Activated CD8-positive, alpha-beta T cell treated with anti-CD3 and anti-CD28 coated beads, Interleukin-2, amount 10 ng/mL, durations not matched to agents 7 days and 5 days (primary cell): ENCODE results near the gene SHROOM4. TPM values are rescaled to one million over a fixed set of nuclear protein-coding genes. Genes with fewer than 3 reads are reported as not detected.

Experiments
- ATAC-seq: fragments of 150-1000 bp; cut with Tn5 transposase; one replicate; pipeline ENCODE4 v1.10.0; 2021; ENCODE audit warnings: moderate library complexity
- CTCF ChIA-PET: fragments of 350-600 bp; sonication (Branson Sonifier 250); formaldehyde crosslinking; loops from one replicate; lab custom pipeline; 2021; ENCODE audit warnings: antibody characterized with exemption; lab: Charles Lee
- POLR2A ChIA-PET: fragments of 350-600 bp; sonication (Branson Sonifier 250); formaldehyde crosslinking; loops from one replicate; lab custom pipeline; 2021; ENCODE audit warnings: antibody characterized with exemption; lab: Charles Lee
- DNase-seq: peaks from one replicate; pipeline ENCODE4 v3.0.0-alpha.2; 2020
- H3K27ac Mint-ChIP-seq: one replicate; pipeline ENCODE4 v1.8.0; 2021; ENCODE audit warnings: mild to moderate bottlenecking, mixed read lengths
- H3K27me3 Mint-ChIP-seq: one replicate; pipeline ENCODE4 v1.8.0; 2021; ENCODE audit warnings: low read depth, mixed read lengths
- H3K36me3 Mint-ChIP-seq: one replicate; pipeline ENCODE4 v1.8.0; 2021; ENCODE audit warnings: low read depth, mixed read lengths
- H3K4me1 Mint-ChIP-seq: one replicate; pipeline ENCODE4 v1.8.0; 2021; ENCODE audit warnings: low read depth, mixed read lengths
- H3K4me3 Mint-ChIP-seq: one replicate; pipeline ENCODE4 v1.8.0; 2021; ENCODE audit warnings: mild to moderate bottlenecking, mixed read lengths
- H3K9me3 Mint-ChIP-seq: one replicate; pipeline ENCODE4 v1.8.0; 2022; ENCODE audit warnings: mixed read lengths; ENCODE audit not compliant: insufficient read depth
- total RNA-seq, 2 experiments: library from RNA; stranded (reverse); gene quantifications; one replicate each; pipeline ENCODE4 v1.2.3, GENCODE V29; 2021

SHROOM4 gene
- total RNA-seq, 2 experiments from 2014 or later = not detected

DNA sequence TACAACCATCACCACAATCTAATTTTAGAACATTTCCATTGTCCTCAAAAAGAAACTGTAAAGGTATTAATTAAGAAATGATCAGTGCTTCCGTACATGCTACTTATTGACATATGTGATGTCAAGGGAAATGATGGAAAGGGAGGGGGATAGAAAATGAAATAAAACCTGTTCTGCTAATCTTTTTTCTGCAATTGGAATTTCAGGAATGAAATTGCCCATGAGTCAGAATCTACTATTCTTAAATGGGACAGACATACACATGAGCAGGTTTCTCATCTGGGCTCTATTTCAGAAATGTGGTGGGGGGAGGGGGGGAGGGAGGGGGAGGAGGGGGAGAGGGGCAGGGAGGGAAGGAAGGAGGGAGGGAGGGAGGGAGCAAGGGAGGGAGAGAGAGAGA lies 91.0 kb downstream of the SHROOM4 start:
- ChIA-PET POLR2A (no interaction called here), CTCF (no interaction called here)
- Mint-ChIP-seq H3K27ac (no peak overlapping the region), H3K4me3 (no peak overlapping the region), H3K36me3 (no peaks in the 10 kb centered on the region), H3K27me3 (no peaks in the 10 kb centered on the region), H3K4me1 (no peaks in the 10 kb centered on the region), H3K9me3 (no peaks in the 10 kb centered on the region)
- ATAC-seq (no peak), DNase-seq (no peak)

DNA sequence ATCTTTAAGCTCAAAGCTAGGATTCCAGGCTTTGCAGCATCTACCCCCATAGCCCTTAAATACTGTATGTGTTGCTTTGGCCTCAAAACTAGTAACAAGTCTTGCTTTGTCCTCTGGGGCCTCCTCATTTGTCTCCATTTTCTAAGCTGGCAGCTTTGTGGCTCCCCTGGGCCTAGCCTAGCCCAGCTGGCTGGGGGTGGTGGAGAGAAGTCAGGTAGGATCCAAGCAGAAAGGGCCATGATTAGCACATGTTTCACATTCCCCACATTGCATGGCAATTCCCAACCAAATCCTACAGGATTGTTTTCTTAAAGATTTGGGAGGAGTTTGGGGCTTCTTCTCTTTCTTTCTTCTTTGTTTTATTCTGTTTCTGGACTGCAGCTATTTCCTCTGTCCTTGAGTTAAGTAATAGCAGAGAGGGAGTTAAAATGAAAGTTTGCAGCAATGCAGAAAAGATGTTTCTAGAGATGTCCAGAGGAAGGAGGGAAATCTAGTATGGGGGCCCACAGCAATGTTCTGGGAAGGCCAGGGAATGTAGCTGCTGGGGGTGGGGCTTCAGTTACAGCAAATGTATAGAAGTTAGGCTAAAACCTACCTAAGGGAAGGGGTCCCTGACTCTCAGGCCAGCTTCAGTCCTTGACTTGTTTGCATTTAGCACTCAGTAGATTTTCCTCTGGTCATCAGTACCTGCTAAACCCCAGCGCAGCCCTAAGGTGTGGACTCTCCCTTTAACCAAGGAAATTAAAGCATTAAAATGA lies 92.1 kb downstream of the SHROOM4 start:
- Mint-ChIP-seq H3K36me3 (no peaks in the 10 kb centered on the region), H3K27ac (no peak overlapping the region), H3K4me3 (no peak overlapping the region)

DNA sequence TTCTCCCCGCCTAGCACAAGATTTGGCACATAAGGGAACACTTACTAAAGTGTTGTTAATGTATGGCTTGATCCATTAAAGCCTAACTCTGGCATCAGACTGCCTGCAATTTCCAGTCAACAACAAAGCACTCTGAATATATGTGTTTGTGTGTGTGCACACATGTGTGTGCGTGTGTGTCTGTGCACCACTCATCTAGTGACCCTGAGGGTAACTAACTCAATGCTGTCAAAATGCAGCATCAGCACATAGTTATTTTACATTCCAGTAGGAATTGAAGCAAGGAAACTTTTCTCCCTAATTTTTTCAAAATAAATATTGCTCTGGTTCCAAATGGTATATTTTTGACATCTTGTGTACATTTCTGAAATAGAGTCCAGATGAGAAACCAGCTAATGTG lies 94.4 kb downstream of the SHROOM4 start:
- H3K27ac Mint-ChIP-seq = no peak overlapping the region
- no peaks in the 10 kb centered on the region for H3K27me3 Mint-ChIP-seq
- H3K4me3 Mint-ChIP-seq = no peak overlapping the region
- CTCF ChIA-PET = no interaction called here
- H3K9me3 Mint-ChIP-seq = no peaks in the 10 kb centered on the region
- POLR2A ChIA-PET = no interaction called here
- no peaks in the 10 kb centered on the region for H3K4me1 Mint-ChIP-seq
- ATAC-seq (no peak), DNase-seq (no peak)
- no peaks in the 10 kb centered on the region for H3K36me3 Mint-ChIP-seq

More for the DNA sequence above, 92.1 kb downstream of the SHROOM4 start:
- DNase-seq = no peak
- ChIA-PET POLR2A (no interaction called here), CTCF (no interaction called here)
- Mint-ChIP-seq H3K27me3 (no peaks in the 10 kb centered on the region), H3K4me1 (no peaks in the 10 kb centered on the region), H3K9me3 (no peaks in the 10 kb centered on the region)
- no peak for ATAC-seq

DNA sequence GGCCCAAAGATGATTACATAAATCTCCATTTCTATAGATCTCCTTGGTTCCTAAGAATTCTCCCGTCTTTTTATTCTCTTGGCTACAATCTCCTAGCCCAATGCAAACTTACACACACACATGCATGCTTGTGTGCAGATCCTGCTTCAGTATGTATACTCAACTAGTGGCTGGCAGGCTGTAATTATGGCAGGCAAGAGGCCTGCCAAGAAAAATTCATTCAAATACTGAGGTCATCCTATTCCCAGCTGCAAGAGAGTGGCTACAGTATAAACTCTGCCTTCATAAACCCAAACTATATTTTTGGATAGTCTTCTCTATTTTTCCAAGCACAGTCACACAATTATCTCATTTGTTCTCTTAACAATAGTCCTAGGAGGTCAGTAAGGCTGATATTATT lies 95.2 kb downstream of the SHROOM4 start:
- POLR2A ChIA-PET = no interaction called here
- CTCF ChIA-PET = no interaction called here
- ATAC-seq (no peak), DNase-seq (no peak)
- no peaks in the 10 kb centered on the region for H3K36me3 Mint-ChIP-seq
- no peaks in the 10 kb centered on the region for H3K27me3 Mint-ChIP-seq
- no peak overlapping the region for H3K27ac Mint-ChIP-seq
- H3K9me3 Mint-ChIP-seq = no peaks in the 10 kb centered on the region
- no peaks in the 10 kb centered on the region for H3K4me1 Mint-ChIP-seq
- H3K4me3 Mint-ChIP-seq = no peak overlapping the region

DNA sequence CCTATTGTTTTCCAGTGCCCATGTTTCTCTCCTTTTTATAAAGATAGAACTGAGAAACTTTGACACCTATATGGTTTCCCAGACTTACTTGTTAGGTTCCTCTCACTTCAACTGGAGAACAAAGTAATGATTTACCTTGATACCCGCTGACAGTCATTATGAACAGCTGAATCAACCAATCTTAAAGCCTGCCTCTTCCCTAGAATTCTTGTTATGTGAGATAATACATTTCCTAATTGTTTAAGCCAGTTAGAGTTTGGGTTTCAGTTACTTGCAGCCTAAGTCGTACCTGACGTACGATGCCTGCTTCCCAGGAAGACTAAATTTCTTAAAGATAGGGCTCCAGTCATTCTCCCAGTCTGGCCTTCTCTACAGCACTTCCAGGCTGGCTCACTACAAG lies 97.3 kb downstream of the SHROOM4 start:
- POLR2A ChIA-PET = no interaction called here
- H3K9me3 Mint-ChIP-seq = no peaks in the 10 kb centered on the region
- CTCF ChIA-PET = no interaction called here
- H3K27me3 Mint-ChIP-seq = no peaks in the 10 kb centered on the region
- DNase-seq = no peak
- no peaks in the 10 kb centered on the region for H3K4me1 Mint-ChIP-seq
- no peak overlapping the region for H3K4me3 Mint-ChIP-seq
- ATAC-seq = no peak
- no peaks in the 10 kb centered on the region for H3K36me3 Mint-ChIP-seq
- no peak overlapping the region for H3K27ac Mint-ChIP-seq

DNA sequence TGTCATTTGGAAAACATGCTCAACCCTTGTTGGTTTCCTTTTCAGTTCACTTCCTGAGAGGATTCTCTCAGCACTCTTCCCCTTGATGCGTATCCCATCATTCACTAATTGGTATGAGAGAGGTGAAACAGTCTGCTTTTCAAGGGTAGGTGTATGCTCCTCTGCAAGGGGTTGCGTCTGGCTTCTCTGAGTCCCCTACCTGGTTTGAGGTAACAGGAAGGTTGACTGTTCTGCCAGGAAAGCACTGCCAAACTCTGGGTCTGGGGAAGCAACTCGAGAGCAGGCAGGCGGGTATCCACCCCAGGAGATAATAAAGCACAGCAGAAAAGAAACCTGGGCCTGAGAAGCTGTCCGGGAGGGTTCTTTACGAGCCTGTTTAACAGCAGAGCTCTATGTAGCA lies 101.2 kb downstream of the SHROOM4 start:
- H3K4me3 Mint-ChIP-seq = no peak overlapping the region
- CTCF ChIA-PET = no interaction called here
- no peaks in the 10 kb centered on the region for H3K36me3 Mint-ChIP-seq
- ATAC-seq (no peak), DNase-seq (no peak)
- H3K27me3 Mint-ChIP-seq = no peaks in the 10 kb centered on the region
- H3K9me3 Mint-ChIP-seq = no peaks in the 10 kb centered on the region
- H3K27ac Mint-ChIP-seq = no peak overlapping the region
- H3K4me1 Mint-ChIP-seq = no peaks in the 10 kb centered on the region
- POLR2A ChIA-PET = no interaction called here

DNA sequence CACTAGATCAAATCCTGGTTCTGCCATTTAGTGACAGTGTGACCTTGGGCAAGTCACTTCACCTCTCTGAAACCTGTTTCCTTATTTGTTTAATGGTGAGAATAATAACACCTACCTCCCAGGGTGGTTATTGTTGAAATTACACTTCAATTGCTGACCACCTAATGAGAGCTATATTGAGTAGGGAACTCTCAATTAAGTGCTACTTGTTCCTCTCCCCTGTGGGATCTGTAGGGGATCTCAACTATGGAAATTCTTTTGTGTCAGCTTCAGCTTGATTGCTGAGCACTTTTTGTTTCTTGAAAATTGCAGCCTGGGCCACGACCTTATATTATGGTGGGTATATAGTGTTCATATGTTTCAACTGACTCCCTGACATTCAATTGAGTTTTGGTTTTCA lies 102.1 kb downstream of the SHROOM4 start:
- DNase-seq = no peak
- no peak overlapping the region for H3K4me3 Mint-ChIP-seq
- H3K4me1 Mint-ChIP-seq = no peaks in the 10 kb centered on the region
- ChIA-PET POLR2A (no interaction called here), CTCF (no interaction called here)
- H3K27me3 Mint-ChIP-seq = no peaks in the 10 kb centered on the region
- H3K27ac Mint-ChIP-seq = no peak overlapping the region
- no peak for ATAC-seq
- H3K36me3 Mint-ChIP-seq = no peaks in the 10 kb centered on the region
- H3K9me3 Mint-ChIP-seq = no peaks in the 10 kb centered on the region

DNA sequence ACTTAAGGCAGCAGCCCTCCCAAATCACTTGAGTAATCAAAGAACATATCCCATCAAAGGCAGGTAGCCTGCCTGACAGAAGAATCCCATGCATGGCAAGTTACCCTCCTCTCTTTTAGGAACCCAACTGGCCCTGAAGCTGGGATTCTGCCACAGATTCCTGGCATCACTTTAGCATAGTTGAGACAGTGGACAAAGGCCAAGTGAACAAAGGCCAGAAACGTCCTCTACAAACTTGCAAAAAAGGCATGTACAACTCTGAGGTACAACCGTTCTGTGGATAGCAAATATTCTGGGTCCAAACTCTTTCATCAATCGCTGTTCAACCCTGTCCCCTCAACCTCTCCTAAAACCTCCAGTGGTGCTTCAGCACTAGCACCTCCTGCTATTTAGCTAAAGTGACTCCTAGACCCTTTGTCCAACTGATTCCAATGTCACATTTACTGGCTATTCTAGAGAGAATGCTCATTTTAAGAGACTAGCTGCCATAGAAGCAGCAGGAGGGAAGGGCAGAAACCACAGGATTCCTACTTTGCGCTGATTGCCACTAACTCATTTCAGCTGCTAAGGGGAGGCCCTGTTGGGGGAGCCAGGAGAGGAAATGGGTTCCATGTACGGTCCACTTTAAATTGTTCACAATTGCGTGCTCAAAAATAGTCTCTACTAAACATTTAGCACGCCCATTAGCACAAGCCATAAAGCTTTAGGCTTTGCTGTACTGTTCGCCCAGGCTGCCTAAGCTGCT lies 105.9 kb downstream of the SHROOM4 start:
- DNase-seq (no peak), ATAC-seq (no peak)
- Mint-ChIP-seq H3K27me3 (peaks cover 4% of the 10 kb centered on the region), H3K4me1 (no peaks in the 10 kb centered on the region), H3K27ac (no peak overlapping the region), H3K4me3 (no peak overlapping the region), H3K36me3 (no peaks in the 10 kb centered on the region), H3K9me3 (no peaks in the 10 kb centered on the region)
- POLR2A ChIA-PET = no interaction called here
- CTCF ChIA-PET = no interaction called here

DNA sequence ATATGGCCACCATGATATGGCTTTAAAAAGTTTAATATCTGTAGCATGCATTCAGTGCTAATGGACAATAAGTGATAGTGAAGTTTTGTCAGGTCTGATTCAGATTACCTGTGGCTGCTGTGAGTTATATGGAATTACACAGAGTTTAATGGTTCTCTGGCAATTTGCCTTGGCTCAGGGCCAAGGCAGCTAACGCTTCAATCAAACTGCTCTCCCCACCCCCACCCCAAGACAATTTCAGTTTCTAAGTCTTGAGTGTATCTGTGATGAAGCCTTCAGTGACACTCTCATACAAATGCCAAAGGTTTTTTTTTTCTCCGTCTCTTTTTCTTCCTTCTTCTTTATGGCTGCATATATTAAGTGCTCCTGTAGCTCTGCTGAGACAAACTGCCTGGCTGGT lies 106.6 kb downstream of the SHROOM4 start:
- ATAC-seq (no peak), DNase-seq (no peak)
- CTCF ChIA-PET = no interaction called here
- Mint-ChIP-seq H3K9me3 (no peaks in the 10 kb centered on the region), H3K4me3 (no peak overlapping the region), H3K27ac (no peak overlapping the region), H3K4me1 (no peaks in the 10 kb centered on the region), H3K36me3 (no peaks in the 10 kb centered on the region), H3K27me3 (peaks cover 4% of the 10 kb centered on the region)
- POLR2A ChIA-PET = no interaction called here

DNA sequence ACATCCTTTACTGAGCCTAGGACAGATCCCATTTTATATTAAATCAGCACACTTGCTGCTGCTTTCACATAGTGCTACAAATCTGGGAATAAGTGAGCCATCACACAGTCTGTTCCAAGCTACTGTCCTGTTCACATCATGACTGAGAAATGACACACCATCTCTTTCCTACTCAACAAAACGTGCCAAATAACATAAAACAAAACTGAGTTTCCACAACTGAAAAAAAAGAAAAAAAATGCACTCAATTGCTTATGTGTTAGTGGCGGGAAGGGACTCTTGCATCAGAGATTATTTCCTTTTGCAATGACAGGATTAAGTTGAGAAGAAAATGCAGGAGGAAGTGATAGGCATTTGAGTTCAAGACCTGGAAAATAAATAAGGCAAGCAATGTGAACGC lies 109.0 kb downstream of the SHROOM4 start:
- H3K4me1 Mint-ChIP-seq = no peaks in the 10 kb centered on the region
- POLR2A ChIA-PET = no interaction called here
- no peak overlapping the region for H3K27ac Mint-ChIP-seq
- peaks cover 4% of the 10 kb centered on the region for H3K27me3 Mint-ChIP-seq
- no peaks in the 10 kb centered on the region for H3K9me3 Mint-ChIP-seq
- H3K4me3 Mint-ChIP-seq = no peak overlapping the region
- no peak for ATAC-seq
- no peaks in the 10 kb centered on the region for H3K36me3 Mint-ChIP-seq
- DNase-seq = no peak
- CTCF ChIA-PET = no interaction called here

DNA sequence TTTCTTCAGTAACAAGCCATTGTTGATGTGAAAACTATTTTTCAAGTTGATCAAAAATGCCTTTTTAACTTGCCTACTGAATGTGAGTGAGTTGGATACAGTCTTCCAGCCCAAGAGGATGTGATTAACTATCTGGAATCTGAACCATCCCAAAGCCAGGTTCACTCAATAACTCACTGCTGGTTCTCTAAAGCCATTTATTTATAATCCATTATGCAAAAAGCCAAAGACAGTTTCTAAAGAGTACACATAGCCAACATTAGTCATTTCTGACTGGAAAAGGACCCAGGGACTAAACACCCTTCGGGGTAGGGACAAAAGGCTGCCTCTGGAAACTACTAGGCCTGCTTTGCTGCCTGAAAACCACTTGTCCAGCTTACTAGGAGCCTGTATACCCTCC lies 109.6 kb downstream of the SHROOM4 start:
- H3K36me3 Mint-ChIP-seq = no peaks in the 10 kb centered on the region
- no peaks in the 10 kb centered on the region for H3K4me1 Mint-ChIP-seq
- DNase-seq (no peak), ATAC-seq (no peak)
- H3K27me3 Mint-ChIP-seq = peaks cover 4% of the 10 kb centered on the region
- H3K9me3 Mint-ChIP-seq = no peaks in the 10 kb centered on the region
- CTCF ChIA-PET = no interaction called here
- no peak overlapping the region for H3K27ac Mint-ChIP-seq
- H3K4me3 Mint-ChIP-seq = no peak overlapping the region
- POLR2A ChIA-PET = no interaction called here

DNA sequence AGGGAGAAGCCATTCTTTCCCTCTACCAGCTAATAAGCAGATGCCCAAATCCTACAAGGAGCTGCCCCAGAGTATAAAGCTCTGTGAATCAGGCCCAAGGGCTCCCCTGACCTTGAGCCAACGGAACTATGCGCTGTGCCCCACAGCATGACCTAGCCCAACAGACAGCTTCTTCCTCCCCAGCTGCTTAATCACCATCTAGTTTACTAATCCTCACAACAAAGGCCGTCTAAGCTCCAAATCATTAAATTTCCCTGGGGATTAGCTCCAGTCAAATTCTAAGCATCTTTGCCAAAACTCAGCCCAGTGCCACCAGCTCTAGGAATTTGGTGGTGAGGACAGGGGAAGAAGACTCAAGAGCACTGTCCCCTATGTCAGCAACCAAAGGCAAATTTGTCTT lies 113.1 kb downstream of the SHROOM4 start:
- DNase-seq (no peak), ATAC-seq (no peak)
- H3K4me3 Mint-ChIP-seq = no peak overlapping the region
- CTCF ChIA-PET = no interaction called here
- no peak overlapping the region for H3K27ac Mint-ChIP-seq
- H3K9me3 Mint-ChIP-seq = no peaks in the 10 kb centered on the region
- POLR2A ChIA-PET = no interaction called here
- peaks cover 2% of the 10 kb centered on the region for H3K27me3 Mint-ChIP-seq
- no peaks in the 10 kb centered on the region for H3K36me3 Mint-ChIP-seq
- no peaks in the 10 kb centered on the region for H3K4me1 Mint-ChIP-seq
